Measurements from ENCODE around the gene IGF1. TPM values are rescaled to one million over a fixed set of nuclear protein-coding genes. Genes with fewer than 3 reads are reported as not detected.

The IGF1 gene
- total RNA-seq, 1 experiment from 2014 or later = 0.42 TPM

GRCh38 chr12:102508052-102508451 is 27.7 kb upstream of the IGF1 start:
- no peak overlapping the region for H2AFZ ChIP-seq (ENCODE audit: low read depth, low read length, poor library complexity, severe bottlenecking)
- no peak overlapping the region for H3K9ac ChIP-seq (ENCODE audit: low read length)
- CTCF ChIA-PET = no interaction called here
- H3K27me3 ChIP-seq (ENCODE audit: insufficient read depth, low read length) = no peaks in the 10 kb centered on the region
- no peaks in the 10 kb centered on the region for H3K79me2 ChIP-seq (ENCODE audit: insufficient read depth, low read length)
- intact Hi-C loops (cut with micrococcal nuclease) = no loop called here
- DNase-seq (ENCODE audit: low read depth, low spot score) (no peak), ATAC-seq (no peak)
- no peaks in the 10 kb centered on the region for H3K9me3 ChIP-seq (ENCODE audit: control insufficient read depth in 1 of 2, insufficient read depth in 1 of 2, low read depth in 1 of 2, low read length in 2 of 2)
- no peak overlapping the region for H3K27ac ChIP-seq (ENCODE audit: low read depth, low read length)
- no peak overlapping the region for H3K4me2 ChIP-seq (ENCODE audit: low read length)
- H3K9me2 ChIP-seq (ENCODE audit: insufficient read depth) = no peaks in the 10 kb centered on the region
- no peaks in the 10 kb centered on the region for H3K4me1 ChIP-seq (ENCODE audit: control insufficient read depth in 1 of 2, insufficient read depth in 2 of 2, low read length in 2 of 2)
- POLR2A ChIA-PET = no interaction called here
- no TSS peak for BruUV-seq (replicated peaks)
- no peaks in the 10 kb centered on the region for H3K36me3 ChIP-seq (ENCODE audit: control insufficient read depth in 1 of 2, insufficient read depth in 2 of 2, low read length in 2 of 2)
- no peaks in the 10 kb centered on the region for H4K20me1 ChIP-seq (ENCODE audit: insufficient read depth)
- H3K4me3 ChIP-seq (replicated peaks in 1 of 2; ENCODE audit: low read depth in 1 of 2, low read length in 2 of 2) = no peak overlapping the region
- no peak for TF ChIP-seq EZH2 (IDR thresholded peaks at IDR 0.05)
- no peak for TF ChIP-seq YY1 (IDR thresholded peaks at IDR 0.05; ENCODE audit: extremely low read depth, insufficient replicate concordance, low read depth, low read length)
- no peak for TF ChIP-seq MAX (IDR thresholded peaks at IDR 0.05)
- TF ChIP-seq ELF1 (IDR thresholded peaks at IDR 0.05; ENCODE audit: borderline replicate concordance, low read depth) = no peak
- TF ChIP-seq FOSL1 (IDR thresholded peaks at IDR 0.05; ENCODE audit: low read depth) = no peak
- TF ChIP-seq ATF3 (IDR thresholded peaks at IDR 0.05) = no peak
- TF ChIP-seq CEBPB (IDR thresholded peaks at IDR 0.05; ENCODE audit: low read depth) = no peak
- RAD21 ChIA-PET (ENCODE audit: low non-redundant PET in 1 of 2, low total read pairs in 2 of 2, uncharacterized antibody in 2 of 2, unreplicated experiment in 2 of 2) = no interaction called here

- ChIA-PET POLR2A (no interaction called here), CTCF (no interaction called here), RAD21 (ENCODE audit: low non-redundant PET in 1 of 2, low total read pairs in 2 of 2, uncharacterized antibody in 2 of 2, unreplicated experiment in 2 of 2) (no interaction called here)
- Histone ChIP-seq H4K20me1 (ENCODE audit: insufficient read depth) (no peaks in the 10 kb centered on the region), H3K27me3 (ENCODE audit: insufficient read depth, low read length) (no peaks in the 10 kb centered on the region; the same call in 1 of the 2 replicates), H2AFZ (ENCODE audit: low read depth, low read length, poor library complexity, severe bottlenecking) (no peak overlapping the region), H3K4me3 (replicated peaks in 1 of 2; ENCODE audit: low read depth in 1 of 2, low read length in 2 of 2) (no peak overlapping the region), H3K36me3 (ENCODE audit: control insufficient read depth in 1 of 2, insufficient read depth in 2 of 2, low read length in 2 of 2) (no peaks in the 10 kb centered on the region), H3K79me2 (ENCODE audit: insufficient read depth, low read length) (no peaks in the 10 kb centered on the region), H3K4me2 (ENCODE audit: low read length) (no peak overlapping the region), H3K9me3 (ENCODE audit: control insufficient read depth in 1 of 2, insufficient read depth in 1 of 2, low read depth in 1 of 2, low read length in 2 of 2) (no peaks in the 10 kb centered on the region), H3K27ac (ENCODE audit: low read depth, low read length) (no peak overlapping the region), H3K9ac (ENCODE audit: low read length) (no peak overlapping the region), H3K9me2 (ENCODE audit: insufficient read depth) (no peaks in the 10 kb centered on the region), H3K4me1 (ENCODE audit: control insufficient read depth in 1 of 2, insufficient read depth in 2 of 2, low read length in 2 of 2) (no peaks in the 10 kb centered on the region)
- ATAC-seq = no peak
- intact Hi-C loops (cut with micrococcal nuclease) = no loop called here
- BruUV-seq (replicated peaks) = no TSS peak
- DNase-seq (ENCODE audit: low read depth, low spot score) = no peak
- TF ChIP-seq EGR1 (IDR thresholded peaks at IDR 0.05; ENCODE audit: low read depth) (no peak), EZH2 (IDR thresholded peaks at IDR 0.05) (no peak), MAX (IDR thresholded peaks at IDR 0.05) (no peak), EZH2phosphoT487 (IDR thresholded peaks at IDR 0.05; ENCODE audit: borderline replicate concordance) (no peak), ZNF274 (IDR thresholded peaks at IDR 0.05; ENCODE audit: low read depth, low read length) (no peak), JUND (IDR thresholded peaks at IDR 0.05) (no peak), REST (IDR thresholded peaks at IDR 0.05; ENCODE audit: low read depth) (no peak), ZBTB33 (IDR thresholded peaks at IDR 0.05; ENCODE audit: extremely low read depth, insufficient replicate concordance, low read length) (no peak), ATF3 (IDR thresholded peaks at IDR 0.05) (no peak), POLR2A (IDR thresholded peaks at IDR 0.05; ENCODE audit: borderline replicate concordance, extremely low read depth, insufficient read depth, insufficient read length) (no peak), POLR2AphosphoS5 (IDR thresholded peaks at IDR 0.05; ENCODE audit: low read depth, low read length) (no peak), ELF1 (IDR thresholded peaks at IDR 0.05; ENCODE audit: borderline replicate concordance, low read depth) (no peak)
Measured at GRCh38 chr12:102507301-102507700, 26.9 kb upstream of the IGF1 start.
